Right atrium auricular region (tissue), 2 donors: ENCODE measurements around the gene PRX. TPM values are rescaled to one million over a fixed set of nuclear protein-coding genes. Genes with fewer than 3 reads are reported as not detected.

Experiments used
- DNase-seq: peaks from one replicate; pipeline ENCODE4 v3.0.0-alpha.2; 2019; ENCODE audit warnings: low spot score
- H3K27ac ChIP-seq, 2 donors: fragments of 200-600 bp; sonication (generic); 1 replicate in 1 of 2; 2 replicates in 1 of 2; pipeline ENCODE4 v1.5.1; 2016 to 2019
- H3K27me3 ChIP-seq, 2 donors: fragments of 200-600 bp; sonication (generic); one replicate each; pipeline versions ENCODE4 v1.5.1 to v1.6.0; 2017 to 2019
- H3K36me3 ChIP-seq: fragments of 200-600 bp; sonication (generic); one replicate; pipeline ENCODE4 v1.5.1; 2016
- H3K4me1 ChIP-seq, 2 donors: fragments of 200-600 bp; sonication (generic); one replicate each; pipeline versions ENCODE4 v1.5.1 to v1.6.0; 2017 to 2019
- H3K4me3 ChIP-seq, 2 donors: fragments of 200-600 bp; sonication (generic); 1 replicate in 1 of 2; 2 replicates in 1 of 2; pipeline ENCODE4 v1.5.1; 2017 to 2019; ENCODE audit warnings: mild to moderate bottlenecking in 1 of 2, moderate library complexity in 1 of 2
- H3K9me3 ChIP-seq, 2 donors: fragments of 200-600 bp; sonication (generic); one replicate each; pipeline ENCODE4 v1.5.1; 2019
- total RNA-seq, 2 donors: library from RNA; depleted of rRNA; stranded (reverse); fragments of >200 nt; gene quantifications; one replicate each; pipeline ENCODE4 v1.1.0, GENCODE V29; 2016
- TF ChIP-seq, protein P1 (sequence below), 2 donors: fragments of 200-600 bp; sonication (generic); IDR thresholded peaks; one replicate each; pipeline ENCODE4 v1.5.1; 2019; ENCODE audit warnings: antibody characterized with exemption in 2 of 2

PRX gene
- total RNA-seq, 2 donors from 2014 or later: 4.8 to 5.1 TPM

DNA sequence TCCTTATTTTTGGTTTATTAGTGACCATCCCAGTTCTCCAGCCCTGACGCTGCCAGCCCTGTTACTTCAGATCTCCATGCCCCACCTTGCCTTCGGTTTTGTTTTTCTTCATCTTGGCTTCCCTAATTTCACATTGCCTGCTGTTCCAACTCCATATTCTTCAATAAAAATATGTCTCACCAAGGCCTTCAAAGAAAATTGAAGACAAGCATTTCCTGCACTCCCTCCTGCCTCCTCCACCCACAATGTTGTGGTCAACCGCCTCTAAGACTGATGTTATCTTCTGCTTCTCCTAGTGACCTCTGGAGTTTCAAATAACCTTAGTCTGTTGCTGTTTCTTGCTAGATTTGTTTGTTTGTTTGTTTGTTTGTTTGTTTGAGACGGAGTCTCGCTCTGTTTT, 50.1 kb downstream of the PRX start:
- Histone ChIP-seq H3K4me1 (peaks cover 0 to 15% of the 10 kb centered on the region in 2 donors), H3K36me3 (peaks cover 12% of the 10 kb centered on the region), H3K4me3 (no peak overlapping the region), H3K9me3 (no peaks in the 10 kb centered on the region), H3K27ac (no peak overlapping the region), H3K27me3 (no peaks in the 10 kb centered on the region)
- TF ChIP-seq, protein P1, sequence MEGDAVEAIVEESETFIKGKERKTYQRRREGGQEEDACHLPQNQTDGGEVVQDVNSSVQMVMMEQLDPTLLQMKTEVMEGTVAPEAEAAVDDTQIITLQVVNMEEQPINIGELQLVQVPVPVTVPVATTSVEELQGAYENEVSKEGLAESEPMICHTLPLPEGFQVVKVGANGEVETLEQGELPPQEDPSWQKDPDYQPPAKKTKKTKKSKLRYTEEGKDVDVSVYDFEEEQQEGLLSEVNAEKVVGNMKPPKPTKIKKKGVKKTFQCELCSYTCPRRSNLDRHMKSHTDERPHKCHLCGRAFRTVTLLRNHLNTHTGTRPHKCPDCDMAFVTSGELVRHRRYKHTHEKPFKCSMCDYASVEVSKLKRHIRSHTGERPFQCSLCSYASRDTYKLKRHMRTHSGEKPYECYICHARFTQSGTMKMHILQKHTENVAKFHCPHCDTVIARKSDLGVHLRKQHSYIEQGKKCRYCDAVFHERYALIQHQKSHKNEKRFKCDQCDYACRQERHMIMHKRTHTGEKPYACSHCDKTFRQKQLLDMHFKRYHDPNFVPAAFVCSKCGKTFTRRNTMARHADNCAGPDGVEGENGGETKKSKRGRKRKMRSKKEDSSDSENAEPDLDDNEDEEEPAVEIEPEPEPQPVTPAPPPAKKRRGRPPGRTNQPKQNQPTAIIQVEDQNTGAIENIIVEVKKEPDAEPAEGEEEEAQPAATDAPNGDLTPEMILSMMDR (IDR thresholded peaks at IDR 0.05): no peak
- no peak for DNase-seq

DNA sequence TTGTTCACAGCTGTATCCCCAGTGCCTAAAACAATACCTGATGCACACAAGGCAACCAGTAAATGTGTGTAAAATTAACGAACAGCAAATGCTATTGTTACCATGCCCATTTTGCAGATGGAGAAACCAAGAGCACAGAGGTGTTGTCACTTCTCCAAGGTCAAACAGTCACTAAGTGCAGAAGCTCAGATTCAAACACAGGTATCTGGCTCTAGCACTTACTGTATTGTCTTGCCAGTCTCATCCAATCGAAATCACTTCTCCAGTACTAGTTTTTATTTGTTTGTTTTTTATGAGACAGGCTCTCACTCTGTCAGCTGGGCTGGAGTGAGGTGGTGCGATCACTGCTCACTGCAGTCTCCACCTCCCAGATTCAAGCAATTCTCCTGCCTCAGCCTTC, 51.0 kb downstream of the PRX start:
- peaks cover 3% of the 10 kb centered on the region for H3K36me3 ChIP-seq
- H3K27me3 ChIP-seq: no peaks in the 10 kb centered on the region
- no peak for DNase-seq
- H3K27ac ChIP-seq: no peak overlapping the region
- H3K4me1 ChIP-seq: peaks cover 0 to 15% of the 10 kb centered on the region in 2 donors
- TF ChIP-seq, protein P1 (IDR thresholded peaks at IDR 0.05): no peak
- H3K4me3 ChIP-seq: no peak overlapping the region
- no peaks in the 10 kb centered on the region for H3K9me3 ChIP-seq

DNA sequence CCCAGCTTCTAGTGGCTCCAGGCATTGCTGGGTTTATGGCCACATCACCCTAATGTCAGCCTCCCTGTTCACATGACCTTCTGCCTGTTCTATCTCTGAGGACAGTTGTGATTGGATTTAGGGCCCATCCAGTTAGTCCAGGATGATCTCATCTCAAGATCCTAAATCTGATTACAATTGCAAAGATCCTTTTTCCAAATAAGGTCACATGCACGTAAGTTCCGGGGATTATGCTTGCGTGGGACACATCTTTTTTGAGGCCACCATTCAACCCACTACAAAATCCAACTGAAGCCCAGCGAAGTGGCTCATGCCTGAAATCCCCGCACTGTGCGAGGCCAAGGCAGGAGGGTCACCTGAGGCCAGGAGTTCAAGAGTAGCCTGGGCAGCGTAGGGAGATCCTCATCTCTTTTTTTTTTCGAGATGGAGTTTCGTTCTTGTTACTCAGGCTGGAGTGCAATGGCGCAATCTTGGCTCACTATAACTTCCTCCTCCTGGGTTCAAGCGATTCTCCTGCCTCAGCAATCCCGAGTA, 52.4 kb downstream of the PRX start:
- peaks cover 0 to 4% of the 10 kb centered on the region in 2 donors for H3K4me1 ChIP-seq
- TF ChIP-seq, protein P1 (IDR thresholded peaks at IDR 0.05): no peak
- no peaks in the 10 kb centered on the region for H3K9me3 ChIP-seq
- H3K27ac ChIP-seq: peak overlapping the region in 1 of 2 donors; percentile 35
- no peak overlapping the region for H3K4me3 ChIP-seq
- no peaks in the 10 kb centered on the region for H3K27me3 ChIP-seq
- H3K36me3 ChIP-seq: no peaks in the 10 kb centered on the region
- DNase-seq: no peak

DNA sequence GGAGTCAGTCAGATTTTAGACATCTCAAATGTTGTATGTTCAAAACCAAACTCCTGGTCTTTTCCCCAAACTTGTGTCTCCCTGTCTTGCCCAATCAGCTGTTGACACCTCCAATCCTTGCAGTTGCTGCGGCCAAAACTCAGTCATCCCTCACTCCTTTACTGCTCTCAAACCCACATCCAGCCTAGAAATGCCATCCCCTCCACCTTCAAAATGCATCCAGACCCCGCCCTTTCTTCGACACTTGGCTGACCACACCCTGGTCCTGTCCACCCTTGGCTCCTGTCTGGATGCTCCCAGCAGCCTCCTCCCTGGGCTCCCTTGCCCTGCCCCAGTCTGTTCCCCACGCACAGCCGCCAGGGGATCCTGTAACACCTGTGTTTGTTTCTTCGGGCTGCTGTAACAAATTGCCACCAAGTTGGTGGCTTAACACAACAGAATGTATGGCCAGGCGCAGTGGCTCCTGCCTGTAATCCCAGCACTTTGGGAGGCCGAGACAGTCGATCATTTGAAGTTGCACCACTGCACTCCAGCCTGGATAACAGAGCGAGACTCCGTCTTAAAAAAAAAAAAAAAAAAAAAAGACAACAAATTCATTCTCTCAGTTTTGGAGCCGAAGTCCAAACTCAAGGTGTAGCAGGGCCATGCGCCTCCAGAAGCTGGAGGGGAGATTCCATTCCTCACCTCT, 53.0 kb downstream of the PRX start:
- no peaks in the 10 kb centered on the region for H3K4me1 ChIP-seq
- no peaks in the 10 kb centered on the region for H3K9me3 ChIP-seq
- H3K27me3 ChIP-seq: no peaks in the 10 kb centered on the region
- no peak overlapping the region for H3K27ac ChIP-seq
- H3K36me3 ChIP-seq: no peaks in the 10 kb centered on the region
- DNase-seq: no peak
- no peak overlapping the region for H3K4me3 ChIP-seq
- TF ChIP-seq, protein P1 (IDR thresholded peaks at IDR 0.05): no peak

DNA sequence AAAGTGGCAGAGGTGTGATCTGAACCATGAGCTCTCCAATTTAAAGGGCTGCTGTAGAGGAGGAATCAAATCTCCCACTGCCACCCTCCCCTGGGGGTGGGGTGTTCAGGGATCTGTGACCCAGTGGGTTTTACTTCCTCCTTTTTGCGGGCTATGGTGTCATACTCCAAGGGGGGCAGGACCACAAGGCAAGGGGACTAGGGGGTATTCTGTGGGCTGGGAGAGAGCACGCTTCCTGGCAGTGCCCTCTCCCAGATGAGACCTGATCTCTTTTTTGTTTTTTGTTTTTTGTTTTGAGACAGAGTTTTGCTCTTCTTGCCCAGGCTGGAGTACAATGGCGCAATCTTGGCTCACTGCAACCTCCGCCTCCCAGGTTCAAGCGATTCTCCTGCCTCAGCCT, 54.4 kb downstream of the PRX start:
- DNase-seq: no peak
- no peak overlapping the region for H3K27ac ChIP-seq
- H3K4me1 ChIP-seq: no peaks in the 10 kb centered on the region

More for the DNA sequence above, 54.4 kb downstream of the PRX start:
- no peaks in the 10 kb centered on the region for H3K36me3 ChIP-seq
- H3K4me3 ChIP-seq: no peak overlapping the region
- no peaks in the 10 kb centered on the region for H3K27me3 ChIP-seq
- TF ChIP-seq, protein P1 (IDR thresholded peaks at IDR 0.05): no peak
- H3K9me3 ChIP-seq: no peaks in the 10 kb centered on the region
